ENCODE results near the gene KIDINS220.

KIDINS220 gene

DNA sequence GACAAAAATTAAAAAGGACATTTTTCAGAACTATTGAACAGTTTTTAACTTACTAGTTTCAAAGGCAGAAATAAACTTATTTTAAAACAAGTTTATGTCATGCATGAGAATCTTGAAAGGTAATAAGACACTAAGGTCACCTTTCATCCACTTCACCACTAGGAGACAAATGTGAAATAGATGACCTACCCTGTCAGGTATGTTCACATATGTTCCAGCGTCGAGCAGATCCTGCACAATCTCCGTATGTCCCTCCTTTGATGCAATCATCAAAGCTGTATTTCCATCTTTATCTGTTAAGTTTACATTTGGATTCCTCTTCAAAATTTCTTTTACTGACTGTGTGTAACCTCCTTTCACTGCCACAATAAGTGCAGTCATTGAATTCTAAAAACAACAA lies 34.7 kb downstream of the KIDINS220 start:
- Histone ChIP-seq H2AK5ac (ENCODE audit: low read length, severe bottlenecking) (no peak overlapping the region), H3K4me1 (ENCODE audit: control insufficient read depth, insufficient read depth, low read depth, low read length) (peaks cover 6% of the 10 kb centered on the region), H3K4me3 (ENCODE audit: insufficient read depth in 1 of 2, low read depth in 1 of 2, low read length in 2 of 2) (no peak overlapping the region), H3K27me3 (ENCODE audit: control insufficient read depth in 1 of 2, insufficient read depth in 1 of 2, low read length in 2 of 2) (no peaks in the 10 kb centered on the region), H3K9me3 (ENCODE audit: control insufficient read depth, low read length) (no peaks in the 10 kb centered on the region), H2BK5ac (ENCODE audit: low read depth, low read length, poor library complexity, severe bottlenecking) (no peak overlapping the region), H4K8ac (ENCODE audit: low read length) (no peak overlapping the region), H3K27ac (ENCODE audit: low read length, poor library complexity, severe bottlenecking) (no peak overlapping the region), H3K4me2 (ENCODE audit: low read length, poor library complexity, severe bottlenecking) (no peak overlapping the region), H4K91ac (ENCODE audit: low read length) (no peak overlapping the region), H3K36me3 (ENCODE audit: control insufficient read depth in 1 of 2, insufficient read depth in 2 of 2, low read depth in 1 of 2, low read length in 2 of 2) (peaks cover 19 to 90% of the 10 kb centered on the region in 2 experiments), H3K4ac (ENCODE audit: low read depth in 1 of 2, low read length in 2 of 2) (no peak overlapping the region), H3K9ac (ENCODE audit: low read length) (no peak overlapping the region), H2BK15ac (ENCODE audit: low read depth, poor library complexity, severe bottlenecking) (no peak overlapping the region), H3K79me1 (replicated peaks; ENCODE audit: low read length, poor library complexity, severe bottlenecking) (peaks cover 23% of the 10 kb centered on the region), H2AFZ (ENCODE audit: low read depth, low read length) (no peak overlapping the region), H3K18ac (ENCODE audit: low read depth in 1 of 2, low read length in 2 of 2) (no peak overlapping the region), H3K14ac (ENCODE audit: low read length in 2 of 2) (no peak overlapping the region), H3K23ac (ENCODE audit: low read length in 2 of 2) (no peak overlapping the region), H2BK120ac (ENCODE audit: low read depth, low read length) (no peak overlapping the region), H2BK12ac (ENCODE audit: low read length in 2 of 2) (no peak overlapping the region)
- DNase-seq = no peak
- 98% methylated on average over 3 of the region's 3 CpGs for WGBS

DNA sequence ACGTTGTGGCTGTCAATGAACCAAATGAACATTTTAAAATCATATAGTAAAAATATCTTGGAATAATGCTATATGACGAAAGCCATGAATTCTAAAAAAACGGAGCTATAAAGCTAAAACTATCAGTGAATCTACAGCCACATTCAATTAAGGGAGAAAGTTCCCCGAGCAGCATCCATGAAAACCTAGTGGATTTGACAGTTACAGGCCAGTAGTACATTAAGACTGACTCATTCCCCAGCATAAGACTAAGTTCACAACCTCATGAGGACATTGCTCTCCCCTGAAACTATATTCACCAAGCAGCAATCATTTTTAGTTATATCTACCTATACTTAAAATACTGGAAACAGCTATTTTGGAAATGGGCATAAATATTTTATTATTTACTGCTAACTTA lies 36.6 kb downstream of the KIDINS220 start:
- Histone ChIP-seq H3K4me2 (ENCODE audit: low read length, poor library complexity, severe bottlenecking) (no peak overlapping the region), H3K27me3 (ENCODE audit: control insufficient read depth in 1 of 2, insufficient read depth in 1 of 2, low read length in 2 of 2) (no peaks in the 10 kb centered on the region), H2BK5ac (ENCODE audit: low read depth, low read length, poor library complexity, severe bottlenecking) (no peak overlapping the region), H3K9ac (ENCODE audit: low read length) (no peak overlapping the region), H4K91ac (ENCODE audit: low read length) (no peak overlapping the region), H3K79me1 (replicated peaks; ENCODE audit: low read length, poor library complexity, severe bottlenecking) (peaks cover 24% of the 10 kb centered on the region), H3K4me1 (ENCODE audit: control insufficient read depth, insufficient read depth, low read depth, low read length) (peaks cover 6% of the 10 kb centered on the region), H3K14ac (ENCODE audit: low read length in 2 of 2) (no peak overlapping the region), H2AFZ (ENCODE audit: low read depth, low read length) (no peak overlapping the region), H2BK15ac (ENCODE audit: low read depth, poor library complexity, severe bottlenecking) (no peak overlapping the region), H3K9me3 (ENCODE audit: control insufficient read depth, low read length) (no peaks in the 10 kb centered on the region), H4K8ac (ENCODE audit: low read length) (no peak overlapping the region), H2AK5ac (ENCODE audit: low read length, severe bottlenecking) (no peak overlapping the region), H3K4me3 (ENCODE audit: insufficient read depth in 1 of 2, low read depth in 1 of 2, low read length in 2 of 2) (no peak overlapping the region), H2BK120ac (ENCODE audit: low read depth, low read length) (no peak overlapping the region), H3K18ac (ENCODE audit: low read depth in 1 of 2, low read length in 2 of 2) (no peak overlapping the region), H3K23ac (ENCODE audit: low read length in 2 of 2) (no peak overlapping the region), H3K27ac (ENCODE audit: low read length, poor library complexity, severe bottlenecking) (no peak overlapping the region), H3K4ac (ENCODE audit: low read depth in 1 of 2, low read length in 2 of 2) (no peak overlapping the region), H3K36me3 (ENCODE audit: control insufficient read depth in 1 of 2, insufficient read depth in 2 of 2, low read depth in 1 of 2, low read length in 2 of 2) (peaks cover 23 to 89% of the 10 kb centered on the region in 2 experiments), H2BK12ac (ENCODE audit: low read length in 2 of 2) (no peak overlapping the region)
- DNase-seq = no peak
- WGBS = 93% methylated on average over 3 of the region's 4 CpGs

DNA sequence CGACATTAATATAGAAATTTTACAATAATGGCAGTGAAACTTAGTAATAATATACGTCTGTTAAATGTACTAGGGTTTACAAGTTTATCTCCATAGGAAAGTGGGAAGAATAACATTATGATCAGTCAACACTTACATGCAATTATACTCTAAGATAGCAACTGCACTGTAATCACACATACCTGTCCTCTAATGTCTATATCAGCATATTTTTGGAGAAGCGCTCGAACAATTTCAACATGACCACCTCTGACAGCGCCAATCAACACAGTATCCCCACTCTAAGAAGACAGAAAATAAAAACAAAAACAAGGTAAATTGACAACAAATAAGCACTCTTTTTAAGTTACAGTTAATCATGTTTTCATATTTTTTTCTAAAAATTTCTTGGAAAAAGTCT lies 37.2 kb downstream of the KIDINS220 start:
- H2BK12ac ChIP-seq (ENCODE audit: low read length in 2 of 2) = no peak overlapping the region
- H3K9me3 ChIP-seq (ENCODE audit: control insufficient read depth, low read length) = no peaks in the 10 kb centered on the region
- H3K4me2 ChIP-seq (ENCODE audit: low read length, poor library complexity, severe bottlenecking) = no peak overlapping the region
- H3K14ac ChIP-seq (ENCODE audit: low read length in 2 of 2) = no peak overlapping the region
- no peak overlapping the region for H2AFZ ChIP-seq (ENCODE audit: low read depth, low read length)
- no peak overlapping the region for H2BK5ac ChIP-seq (ENCODE audit: low read depth, low read length, poor library complexity, severe bottlenecking)
- H4K8ac ChIP-seq (ENCODE audit: low read length) = no peak overlapping the region
- H3K4ac ChIP-seq (ENCODE audit: low read depth in 1 of 2, low read length in 2 of 2) = no peak overlapping the region
- H3K18ac ChIP-seq (ENCODE audit: low read depth in 1 of 2, low read length in 2 of 2) = no peak overlapping the region
- no peak for DNase-seq
- WGBS = 96% methylated on average over 2 of the region's 5 CpGs
- H3K9ac ChIP-seq (ENCODE audit: low read length) = no peak overlapping the region
- H2BK15ac ChIP-seq (ENCODE audit: low read depth, poor library complexity, severe bottlenecking) = no peak overlapping the region
- no peak overlapping the region for H4K91ac ChIP-seq (ENCODE audit: low read length)
- H3K4me1 ChIP-seq (ENCODE audit: control insufficient read depth, insufficient read depth, low read depth, low read length) = peaks cover 6% of the 10 kb centered on the region
- no peak overlapping the region for H2BK120ac ChIP-seq (ENCODE audit: low read depth, low read length)
- no peak overlapping the region for H3K4me3 ChIP-seq (ENCODE audit: insufficient read depth in 1 of 2, low read depth in 1 of 2, low read length in 2 of 2)
- H3K79me1 ChIP-seq (replicated peaks; ENCODE audit: low read length, poor library complexity, severe bottlenecking) = peaks cover 24% of the 10 kb centered on the region
- no peak overlapping the region for H2AK5ac ChIP-seq (ENCODE audit: low read length, severe bottlenecking)
- H3K23ac ChIP-seq (ENCODE audit: low read length in 2 of 2) = no peak overlapping the region
- no peak overlapping the region for H3K27ac ChIP-seq (ENCODE audit: low read length, poor library complexity, severe bottlenecking)
- no peaks in the 10 kb centered on the region for H3K27me3 ChIP-seq (ENCODE audit: control insufficient read depth in 1 of 2, insufficient read depth in 1 of 2, low read length in 2 of 2)
- peaks cover 20 to 89% of the 10 kb centered on the region in 2 experiments for H3K36me3 ChIP-seq (ENCODE audit: control insufficient read depth in 1 of 2, insufficient read depth in 2 of 2, low read depth in 1 of 2, low read length in 2 of 2)

DNA sequence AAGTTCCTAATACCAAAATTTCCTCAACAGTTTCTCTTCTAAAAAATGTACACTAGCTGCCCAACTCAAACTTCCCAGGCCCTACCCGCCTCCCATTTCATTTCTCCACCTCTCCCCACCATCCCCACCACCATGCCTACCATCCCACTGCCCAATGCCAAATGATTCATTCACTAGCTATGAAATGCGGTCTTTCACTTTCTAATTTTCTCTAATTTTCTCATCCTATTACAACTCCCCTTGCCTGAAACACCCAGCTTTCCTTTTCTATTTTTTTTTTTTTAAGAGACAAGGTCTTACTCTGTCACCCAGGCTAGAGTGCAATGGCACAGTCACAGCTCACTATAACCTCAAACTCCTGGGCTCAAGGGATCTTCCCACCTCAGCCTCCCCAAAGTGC lies 38.4 kb downstream of the KIDINS220 start:
- no peak overlapping the region for H4K8ac ChIP-seq (ENCODE audit: low read length)
- H3K4me3 ChIP-seq (ENCODE audit: insufficient read depth in 1 of 2, low read depth in 1 of 2, low read length in 2 of 2) = no peak overlapping the region
- H3K18ac ChIP-seq (ENCODE audit: low read depth in 1 of 2, low read length in 2 of 2) = no peak overlapping the region
- no peak overlapping the region for H2BK12ac ChIP-seq (ENCODE audit: low read length in 2 of 2)
- no peak overlapping the region for H3K23ac ChIP-seq (ENCODE audit: low read length in 2 of 2)
- H2AK5ac ChIP-seq (ENCODE audit: low read length, severe bottlenecking) = no peak overlapping the region
- no peaks in the 10 kb centered on the region for H3K27me3 ChIP-seq (ENCODE audit: control insufficient read depth in 1 of 2, insufficient read depth in 1 of 2, low read length in 2 of 2)
- no peaks in the 10 kb centered on the region for H3K9me3 ChIP-seq (ENCODE audit: control insufficient read depth, low read length)
- H3K4me2 ChIP-seq (ENCODE audit: low read length, poor library complexity, severe bottlenecking) = no peak overlapping the region
- no peak overlapping the region for H3K14ac ChIP-seq (ENCODE audit: low read length in 2 of 2)
- no peak overlapping the region for H2BK15ac ChIP-seq (ENCODE audit: low read depth, poor library complexity, severe bottlenecking)
- peaks cover 30% of the 10 kb centered on the region for H3K79me1 ChIP-seq (replicated peaks; ENCODE audit: low read length, poor library complexity, severe bottlenecking)
- no peak overlapping the region for H3K27ac ChIP-seq (ENCODE audit: low read length, poor library complexity, severe bottlenecking)
- peaks cover 14 to 84% of the 10 kb centered on the region in 2 experiments for H3K36me3 ChIP-seq (ENCODE audit: control insufficient read depth in 1 of 2, insufficient read depth in 2 of 2, low read depth in 1 of 2, low read length in 2 of 2)
- H2BK5ac ChIP-seq (ENCODE audit: low read depth, low read length, poor library complexity, severe bottlenecking) = no peak overlapping the region
- no peak for DNase-seq
- H3K4me1 ChIP-seq (ENCODE audit: control insufficient read depth, insufficient read depth, low read depth, low read length) = peaks cover 3% of the 10 kb centered on the region
- no peak overlapping the region for H4K91ac ChIP-seq (ENCODE audit: low read length)
- H3K4ac ChIP-seq (ENCODE audit: low read depth in 1 of 2, low read length in 2 of 2) = no peak overlapping the region
- no peak overlapping the region for H3K9ac ChIP-seq (ENCODE audit: low read length)
- WGBS = 99% methylated on average over 2 of the region's 2 CpGs
- H2AFZ ChIP-seq (ENCODE audit: low read depth, low read length) = no peak overlapping the region
- no peak overlapping the region for H2BK120ac ChIP-seq (ENCODE audit: low read depth, low read length)
